ENCODE measurements around the gene ZNF438. TPM values are rescaled to one million over a fixed set of nuclear protein-coding genes. Genes with fewer than 3 reads are reported as not detected.

Gene ZNF438
- total RNA-seq, 1 experiment from 2014 or later, result 0.83 TPM

DNA sequence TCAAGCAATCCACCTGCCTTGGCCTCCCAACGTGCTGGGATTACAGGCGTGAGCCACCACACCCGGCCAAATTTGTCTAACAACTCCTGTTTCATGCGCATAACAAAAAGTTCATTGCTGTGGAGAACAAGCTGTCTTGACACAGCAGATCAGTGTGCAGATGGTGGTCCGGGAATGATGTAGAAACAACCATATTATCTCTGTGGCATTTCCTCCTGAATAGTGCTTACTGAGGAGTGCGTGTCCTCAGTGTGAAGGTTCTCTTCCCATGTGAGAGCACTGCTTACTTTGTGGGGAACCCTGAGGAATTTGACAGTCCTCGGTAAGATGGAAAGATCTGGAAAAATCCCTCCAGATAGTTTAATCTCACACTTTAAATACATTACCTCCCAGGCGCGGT lies 30.3 kb upstream of the ZNF438 start:
- H3K18ac ChIP-seq (ENCODE audit: insufficient read length, low read depth, low read length), result no peak overlapping the region
- H2BK5ac ChIP-seq (ENCODE audit: insufficient read length, low read length), result no peak overlapping the region
- no CpG with 5 or more reads among the region's 9 CpGs for WGBS (ENCODE audit: extremely low coverage, insufficient read length, low lambda C conversion rate)
- no peaks in the 10 kb centered on the region for H4K20me1 ChIP-seq (ENCODE audit: control insufficient read depth, insufficient read depth, insufficient read length)
- no peak overlapping the region for H3K56ac ChIP-seq (ENCODE audit: insufficient read length, low read depth, low read length)
- Mint-ChIP-seq H3K9me3 (no peaks in the 10 kb centered on the region; a peak in 1 of 5 replicates), H3K4me3 (no peak overlapping the region), H3K36me3 (ENCODE audit: insufficient read depth in 1 of 3, low read depth in 3 of 3) (peaks cover 0 to 3% (median 0%) of the 10 kb centered on the region in 3 experiments; a peak in 2 of 7 replicates), H3K27ac (no peak overlapping the region), H3K27me3 (ENCODE audit: low read depth) (peaks cover 3% of the 10 kb centered on the region; the same call in 1 of the 2 replicates), H3K4me1 (no peaks in the 10 kb centered on the region)
- no peak overlapping the region for H3K4me2 ChIP-seq (ENCODE audit: insufficient read depth, insufficient read length, low read length)
- no peaks in the 10 kb centered on the region for H3K79me1 ChIP-seq (ENCODE audit: insufficient read depth, low read depth, low read length, poor library complexity, severe bottlenecking)
- H3T11ph ChIP-seq (ENCODE audit: low read length), result no peak overlapping the region
- TF ChIP-seq, protein P1, sequence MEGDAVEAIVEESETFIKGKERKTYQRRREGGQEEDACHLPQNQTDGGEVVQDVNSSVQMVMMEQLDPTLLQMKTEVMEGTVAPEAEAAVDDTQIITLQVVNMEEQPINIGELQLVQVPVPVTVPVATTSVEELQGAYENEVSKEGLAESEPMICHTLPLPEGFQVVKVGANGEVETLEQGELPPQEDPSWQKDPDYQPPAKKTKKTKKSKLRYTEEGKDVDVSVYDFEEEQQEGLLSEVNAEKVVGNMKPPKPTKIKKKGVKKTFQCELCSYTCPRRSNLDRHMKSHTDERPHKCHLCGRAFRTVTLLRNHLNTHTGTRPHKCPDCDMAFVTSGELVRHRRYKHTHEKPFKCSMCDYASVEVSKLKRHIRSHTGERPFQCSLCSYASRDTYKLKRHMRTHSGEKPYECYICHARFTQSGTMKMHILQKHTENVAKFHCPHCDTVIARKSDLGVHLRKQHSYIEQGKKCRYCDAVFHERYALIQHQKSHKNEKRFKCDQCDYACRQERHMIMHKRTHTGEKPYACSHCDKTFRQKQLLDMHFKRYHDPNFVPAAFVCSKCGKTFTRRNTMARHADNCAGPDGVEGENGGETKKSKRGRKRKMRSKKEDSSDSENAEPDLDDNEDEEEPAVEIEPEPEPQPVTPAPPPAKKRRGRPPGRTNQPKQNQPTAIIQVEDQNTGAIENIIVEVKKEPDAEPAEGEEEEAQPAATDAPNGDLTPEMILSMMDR (conservative IDR thresholded peaks at IDR 0.05), result no peak
- H3K9me3 ChIP-seq (ENCODE audit: control insufficient read depth, low read depth, low read length), result no peaks in the 10 kb centered on the region
- H3K4me1 ChIP-seq (ENCODE audit: insufficient read depth, low read length), result no peaks in the 10 kb centered on the region
- H4K91ac ChIP-seq (ENCODE audit: insufficient read length, low read depth, low read length), result no peak overlapping the region
- H2BK15ac ChIP-seq (ENCODE audit: low read depth, low read length), result no peak overlapping the region
- no peak for DNase-seq
- no peak overlapping the region for H3K14ac ChIP-seq (ENCODE audit: insufficient read depth, low read length)
- no peak overlapping the region for H4K8ac ChIP-seq (replicated peaks; ENCODE audit: insufficient read length, low read depth, low read length)
- H2BK20ac ChIP-seq (ENCODE audit: low read depth, low read length, poor library complexity, severe bottlenecking), result no peak overlapping the region
- H3K23ac ChIP-seq (ENCODE audit: insufficient read length, low read depth, low read length), result no peak overlapping the region
- H3K27me3 ChIP-seq (ENCODE audit: insufficient read depth, low read length), result no peaks in the 10 kb centered on the region
- H3K4ac ChIP-seq (ENCODE audit: low read depth, low read length), result no peak overlapping the region
- no peak overlapping the region for H2AFZ ChIP-seq (ENCODE audit: low read length)
- no peak overlapping the region for H2AK5ac ChIP-seq (ENCODE audit: insufficient read length, low read length)
- no peaks in the 10 kb centered on the region for H3K23me2 ChIP-seq (ENCODE audit: insufficient read length, low read depth, low read length, poor library complexity, severe bottlenecking)
- no peak overlapping the region for H4K5ac ChIP-seq (ENCODE audit: insufficient read length, low read depth, low read length)
- no peak overlapping the region for H2BK12ac ChIP-seq (ENCODE audit: insufficient read length, low read depth, low read length)
- no peak overlapping the region for H3K9ac ChIP-seq (ENCODE audit: extremely low read depth, insufficient read length, low read length)
- H3K79me2 ChIP-seq (ENCODE audit: insufficient read depth, low read length), result no peaks in the 10 kb centered on the region
- H2BK120ac ChIP-seq (ENCODE audit: low read depth, low read length, poor library complexity, severe bottlenecking), result no peak overlapping the region
- H3K27ac ChIP-seq (ENCODE audit: insufficient read length, low read depth, low read length), result no peak overlapping the region
